Posterior vena cava (tissue), 2 donors: Measurements from ENCODE around the gene HMGN2. TPM values are rescaled to one million over a fixed set of nuclear protein-coding genes. Genes with fewer than 3 reads are reported as not detected.
"Not testable (repeated sequence)": the region's sequence is repeated elsewhere in the genome, so short reads cannot be mapped to it uniquely, and the experiment has no call there.

Experiments
- DNase-seq: peaks from one replicate; pipeline ENCODE4 v3.0.0-alpha.2; 2020; ENCODE audit warnings: low spot score
- intact Hi-C, 2 donors: fragments of 100-400 bp; cut with DNase I; formaldehyde crosslinking; loops; one replicate each; pipeline versions ENCODE4 v1.14.1 to v1.14.2; 2022 to 2023
- total RNA-seq, 2 donors: library from RNA; stranded (reverse); fragmentation: NEBNext Ultra II Directional; extraction: Animal tissue kit (Norgen Biotek cat#: 25700); gene quantifications; one replicate each; pipeline ENCODE4 v1.2.1, GENCODE V29; 2021
- donor health status: DM: yes; HTN: yes; CAD: no.
- donor health status: DM: yes; HTN: yes; CAD: no.

The HMGN2 gene
- total RNA-seq, 2 donors from 2014 or later = 129 to 265 TPM

- intact Hi-C loops = no loop called here
- no peak for DNase-seq
Observed at GRCh38 chr1:26474818-26475217, 2.6 kb downstream of the HMGN2 start.

- intact Hi-C loops = no loop called here
Observed at GRCh38 chr1:26475989-26476388, 3.7 kb downstream of the HMGN2 start.

GRCh38 chr1:26476958-26477357, 4.7 kb downstream of the HMGN2 start:
- no peak for DNase-seq
- intact Hi-C loops = no loop called here

More at GRCh38 chr1:26475989-26476388, 3.7 kb downstream of the HMGN2 start:
- DNase-seq = no peak

GRCh38 chr1:26477446-26478152, 5.4 kb downstream of the HMGN2 start:
- DNase-seq = no peak
- intact Hi-C loops = no loop called here

- intact Hi-C loops = no loop called here
- DNase-seq = no peak
Observed at GRCh38 chr1:26478159-26478558, 5.9 kb downstream of the HMGN2 start.

- intact Hi-C loops = no loop called here
- DNase-seq = no peak
Observed at GRCh38 chr1:26478988-26479387, 6.7 kb downstream of the HMGN2 start.

GRCh38 chr1:26482921-26483320, 10.7 kb downstream of the HMGN2 start:
- DNase-seq = no peak
- intact Hi-C loops = no loop called here

GRCh38 chr1:26483980-26484379, 11.7 kb downstream of the HMGN2 start:
- no peak for DNase-seq
- intact Hi-C loops = no loop called here

- intact Hi-C loops = no loop called here
- no peak for DNase-seq
Observed at GRCh38 chr1:26490155-26490554, 17.9 kb downstream of the HMGN2 start.

GRCh38 chr1:26493267-26493666, 21.0 kb downstream of the HMGN2 start:
- intact Hi-C loops = no loop called here
- peak; percentile 6 for DNase-seq

GRCh38 chr1:26493938-26494337, 21.7 kb downstream of the HMGN2 start:
- intact Hi-C loops = no loop called here
- DNase-seq = no peak

GRCh38 chr1:26496861-26497260, 24.6 kb downstream of the HMGN2 start:
- intact Hi-C loops = no loop called here
- no peak for DNase-seq

GRCh38 chr1:26498894-26499293, 26.7 kb downstream of the HMGN2 start:
- intact Hi-C loops = no loop called here
- DNase-seq = no peak

- peak; percentile 97 for DNase-seq
- intact Hi-C loops = no loop called here
Observed at GRCh38 chr1:26500488-26501175, 28.4 kb downstream of the HMGN2 start.

- DNase-seq = not testable (repeated sequence)
- intact Hi-C loops = loop anchor here in 1 of 2 donors (1.0 kb wide), 1 partner anchor 28 kb away; no protein-coding TSS in a partner anchor
Observed at GRCh38 chr1:26510711-26511110, 38.5 kb downstream of the HMGN2 start.

GRCh38 chr1:26515836-26516235, 43.6 kb downstream of the HMGN2 start:
- DNase-seq, intact Hi-C loops: not testable (repeated sequence)

GRCh38 chr1:26516987-26517765, 44.9 kb downstream of the HMGN2 start:
- intact Hi-C loops = no loop called here
- DNase-seq = no peak

GRCh38 chr1:26517766-26518049, 45.5 kb downstream of the HMGN2 start:
- intact Hi-C loops = no loop called here
- DNase-seq = no peak

- DNase-seq = no peak
- intact Hi-C loops = no loop called here
Observed at GRCh38 chr1:26518355-26518754, 46.1 kb downstream of the HMGN2 start.

- intact Hi-C loops = no loop called here
- no peak for DNase-seq
Observed at GRCh38 chr1:26520339-26520738, 48.1 kb downstream of the HMGN2 start.
